Measurements from ENCODE around the gene CTU2. TPM values are rescaled to one million over a fixed set of nuclear protein-coding genes. Genes with fewer than 3 reads are reported as not detected.

Gene CTU2
- total and polyA plus RNA-seq, 2 of the 4 experiments (the other 2 are of a cell fraction), result 12.9 to 18.4 TPM

DNA sequence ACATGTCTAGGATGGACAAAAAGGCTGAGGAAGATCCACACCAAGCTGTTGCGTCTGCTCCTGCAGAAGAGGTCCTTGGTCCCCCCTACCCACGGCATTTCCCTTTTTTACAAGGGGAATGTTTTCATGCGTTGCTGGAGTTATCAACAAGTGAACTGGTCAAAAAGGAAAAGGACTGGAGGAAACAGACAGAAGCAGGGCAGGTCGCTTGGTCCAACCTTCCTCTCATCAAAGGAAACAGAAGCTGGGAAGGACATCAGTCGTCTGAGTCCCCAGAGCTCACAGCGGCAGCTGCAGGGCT, 52.6 kb downstream of the CTU2 start:
- H4K20me1 ChIP-seq (ENCODE audit: insufficient read depth, low read length), result peaks cover 96% of the 10 kb centered on the region

More for the DNA sequence above, 52.6 kb downstream of the CTU2 start:
- dilution Hi-C loops (cut with HindIII; ENCODE audit: low sequenced_read_pairs, unreplicated experiment), result no loop called here
- Histone ChIP-seq H3K4me1 (ENCODE audit: control insufficient read depth, insufficient read depth, low read length) (peaks cover 39% of the 10 kb centered on the region), H3K36me3 (ENCODE audit: control insufficient read depth, insufficient read depth, low read length) (peaks cover 3% of the 10 kb centered on the region), H3K4me2 (ENCODE audit: low read depth, low read length) (no peak overlapping the region), H3K23ac (ENCODE audit: low read depth, low read length) (peak overlapping the region; percentile 48; the same call in 1 of the 2 replicates), H2BK15ac (ENCODE audit: low read depth, low read length) (peak overlapping the region; percentile 64; the same call in 2 of the 3 replicates), H3K9me3 (ENCODE audit: control insufficient read depth, insufficient read depth, low read length) (no peaks in the 10 kb centered on the region), H2AK5ac (ENCODE audit: low read depth, low read length) (peak overlapping the region; percentile 63), H2AFZ (replicated peaks; ENCODE audit: low read length, poor library complexity) (no peak overlapping the region), H3K4ac (ENCODE audit: low read depth, low read length) (peak overlapping the region; percentile 80), H3K4me3 (ENCODE audit: insufficient read depth, low read depth, low read length) (no peak overlapping the region), H3K9me1 (ENCODE audit: insufficient read depth, low read length) (peaks cover 23% of the 10 kb centered on the region), H2BK120ac (ENCODE audit: low read depth, low read length) (peak overlapping the region; percentile 58; the same call in 1 of the 2 replicates), H3K9ac (ENCODE audit: low read depth, low read length) (peak overlapping the region; percentile 24), H4K91ac (ENCODE audit: insufficient read depth, low read depth, low read length) (peak overlapping the region; percentile 12; the same call in 1 of the 2 replicates), H3K14ac (replicated peaks; ENCODE audit: low read depth, low read length) (peak overlapping the region; percentile 38; the same call in 1 of the 2 replicates), H3K27ac (ENCODE audit: insufficient read depth, low read length) (peak overlapping the region; percentile 69), H4K5ac (ENCODE audit: low read depth, low read length) (peak overlapping the region; percentile 31; the same call in 1 of the 2 replicates), H3K79me1 (ENCODE audit: low read depth in 1 of 2, low read length in 2 of 2) (peaks cover 22 to 91% of the 10 kb centered on the region in 2 experiments; a peak in 3 of 4 replicates), H2AK9ac (replicated peaks; ENCODE audit: low read depth, low read length, poor library complexity) (peak overlapping the region; percentile 22), H3K56ac (ENCODE audit: extremely low read depth, insufficient read depth, low read length) (no peak overlapping the region; the same call in 1 of the 2 replicates), H4K8ac (ENCODE audit: low read depth in 2 of 2, low read length in 2 of 2) (peak overlapping the region; percentile 67 to 71; a peak in 3 of 4 replicates), H2BK5ac (ENCODE audit: low read depth, low read length, poor library complexity, severe bottlenecking) (peak overlapping the region; percentile 78), H3K18ac (ENCODE audit: low read depth, low read length) (peak overlapping the region; percentile 22), H3K27me3 (ENCODE audit: control insufficient read depth, insufficient read depth, low read length) (no peaks in the 10 kb centered on the region), H2BK20ac (ENCODE audit: low read depth, low read length) (peak overlapping the region; percentile 57; the same call in 1 of the 2 replicates)
- intact Hi-C loops (cut with micrococcal nuclease), result no loop called here
- DNase-seq (no peak), ATAC-seq (ENCODE audit: low read depth) (no peak)
- ChIA-PET POLR2A (ENCODE audit: unreplicated experiment) (interaction anchor here (0.8 kb wide), 1 partner anchor 15 kb away, joined by 3 read pairs; no protein-coding TSS in a partner anchor), CTCF (interaction anchor here (0.8 to 2.2 kb wide), 3 partner anchors 10 to 23 kb away, joined by 3 to 5 read pairs (median 3); no protein-coding TSS in a partner anchor)
- no peak for TF ChIP-seq CEBPB (IDR thresholded peaks at IDR 0.05; ENCODE audit: low read depth, low read length)
- TF ChIP-seq NFE2L2 (IDR thresholded peaks at IDR 0.05; ENCODE audit: low read depth, low read length), result no peak
- no peak for TF ChIP-seq ELK1 (IDR thresholded peaks at IDR 0.05; ENCODE audit: borderline replicate concordance, low read depth, low read length)
- no peak for TF ChIP-seq FOS (IDR thresholded peaks at IDR 0.05; ENCODE audit: low read depth, low read length)
- no peak for TF ChIP-seq MAZ (IDR thresholded peaks at IDR 0.05; ENCODE audit: borderline replicate concordance, low read depth, low read length)
- no peak for TF ChIP-seq USF2 (IDR thresholded peaks at IDR 0.05; ENCODE audit: low read depth, low read length)
- 86% methylated on average over 1 of the region's 6 CpGs; no CpG with 5 or more reads in 1 of the 2 experiments for WGBS, 2 experiments (ENCODE audit: extremely low coverage in 2 of 2, insufficient read length in 1 of 2)
- in situ Hi-C loops (cut with MboI; ENCODE audit: low sequenced_read_pairs), result no loop called here
- BruUV-seq (replicated peaks), result no TSS peak

Measured in IMR-90 (cell line).